ENCODE data around the gene MARCHF2. TPM values are rescaled to one million over a fixed set of nuclear protein-coding genes. Genes with fewer than 3 reads are reported as not detected.
A peak's percentile ranks its signal among the peaks of the same experiment; 100 is the strongest.

The MARCHF2 gene
- total and polyA plus RNA-seq, 4 donors = 26.7 to 81.5 (median 47.8) TPM

DNA sequence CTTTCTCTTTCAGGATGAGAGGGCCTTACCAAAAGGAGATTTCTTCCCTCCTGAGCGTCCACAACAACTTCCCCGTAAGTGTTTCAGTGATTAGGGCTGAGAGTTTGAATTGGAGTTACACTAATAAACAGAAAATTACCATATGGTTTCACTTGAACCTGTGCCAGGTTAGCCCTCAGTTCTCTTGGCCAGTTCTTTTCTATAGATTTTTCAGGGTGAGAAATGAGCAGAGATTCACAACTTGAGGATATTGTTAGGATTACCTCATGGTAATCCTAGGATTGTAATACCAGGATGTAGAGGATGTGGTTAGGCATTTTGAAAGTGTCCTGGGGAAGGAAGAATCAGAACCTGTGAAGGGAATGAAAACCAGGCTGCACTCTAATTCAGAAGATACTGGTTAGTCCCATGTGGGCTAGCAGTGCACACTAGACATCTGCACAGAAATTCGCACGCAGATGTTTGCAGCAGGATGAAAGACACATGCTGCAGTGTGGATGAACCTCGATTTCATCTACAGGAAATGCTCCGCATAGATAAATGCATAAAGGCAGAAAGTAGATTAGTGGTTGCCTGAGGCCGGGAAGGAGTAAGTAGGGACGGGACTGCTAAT is 55.8 kb downstream of the MARCHF2 start:
- no peak overlapping the region for H3K27ac ChIP-seq (ENCODE audit: low read depth in 1 of 2, low read length in 1 of 2)
- no peaks in the 10 kb centered on the region for H3K27me3 ChIP-seq (ENCODE audit: control insufficient read depth in 3 of 3, insufficient read depth in 3 of 3, low read length in 2 of 3)
- 79 to 81% methylated on average over 8 of the region's 8 CpGs for WGBS, 2 donors
- DNase-seq (peak in 2 of 3 donors; percentile 31 to 34), ATAC-seq (ENCODE audit: insufficient read depth, low FRiP score) (no peak)
- no peak overlapping the region for H3K4me3 ChIP-seq
- H3K9me3 ChIP-seq (ENCODE audit: control insufficient read depth in 4 of 4, insufficient read depth in 3 of 4, low read length in 3 of 4) = no peaks in the 10 kb centered on the region
- H3K36me3 ChIP-seq (ENCODE audit: control insufficient read depth in 4 of 4, insufficient read depth in 4 of 4, low read length in 4 of 4) = peaks cover 38 to 67% (median 65%) of the 10 kb centered on the region in 4 donors
- TF ChIP-seq, protein P1, sequence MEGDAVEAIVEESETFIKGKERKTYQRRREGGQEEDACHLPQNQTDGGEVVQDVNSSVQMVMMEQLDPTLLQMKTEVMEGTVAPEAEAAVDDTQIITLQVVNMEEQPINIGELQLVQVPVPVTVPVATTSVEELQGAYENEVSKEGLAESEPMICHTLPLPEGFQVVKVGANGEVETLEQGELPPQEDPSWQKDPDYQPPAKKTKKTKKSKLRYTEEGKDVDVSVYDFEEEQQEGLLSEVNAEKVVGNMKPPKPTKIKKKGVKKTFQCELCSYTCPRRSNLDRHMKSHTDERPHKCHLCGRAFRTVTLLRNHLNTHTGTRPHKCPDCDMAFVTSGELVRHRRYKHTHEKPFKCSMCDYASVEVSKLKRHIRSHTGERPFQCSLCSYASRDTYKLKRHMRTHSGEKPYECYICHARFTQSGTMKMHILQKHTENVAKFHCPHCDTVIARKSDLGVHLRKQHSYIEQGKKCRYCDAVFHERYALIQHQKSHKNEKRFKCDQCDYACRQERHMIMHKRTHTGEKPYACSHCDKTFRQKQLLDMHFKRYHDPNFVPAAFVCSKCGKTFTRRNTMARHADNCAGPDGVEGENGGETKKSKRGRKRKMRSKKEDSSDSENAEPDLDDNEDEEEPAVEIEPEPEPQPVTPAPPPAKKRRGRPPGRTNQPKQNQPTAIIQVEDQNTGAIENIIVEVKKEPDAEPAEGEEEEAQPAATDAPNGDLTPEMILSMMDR (IDR thresholded peaks at IDR 0.05; ENCODE audit: control extremely low read depth, extremely low read depth) = no peak
- H3K9ac ChIP-seq (ENCODE audit: insufficient read depth in 1 of 2, low read length in 2 of 2) = no peak overlapping the region
- peaks cover 0 to 4% (median 0%) of the 10 kb centered on the region in 5 donors for H3K4me1 ChIP-seq (ENCODE audit: control insufficient read depth in 5 of 5, insufficient read depth in 5 of 5, low read length in 5 of 5)

GRCh38 chr19:8469613-8470368 is 56.7 kb downstream of the MARCHF2 start:
- ATAC-seq (ENCODE audit: insufficient read depth, low FRiP score) (no peak), DNase-seq (no peak)
- WGBS, 2 donors = 89 to 91% methylated on average over 13 of the region's 13 CpGs
- no peak overlapping the region for H3K27ac ChIP-seq (ENCODE audit: low read depth in 1 of 2, low read length in 1 of 2)
- no peak overlapping the region for H3K4me3 ChIP-seq
- H3K4me1 ChIP-seq (ENCODE audit: control insufficient read depth in 5 of 5, insufficient read depth in 5 of 5, low read length in 5 of 5) = peaks cover 0 to 4% (median 0%) of the 10 kb centered on the region in 5 donors
- no peaks in the 10 kb centered on the region for H3K9me3 ChIP-seq (ENCODE audit: control insufficient read depth in 4 of 4, insufficient read depth in 3 of 4, low read length in 3 of 4)
- no peak overlapping the region for H3K9ac ChIP-seq (ENCODE audit: insufficient read depth in 1 of 2, low read length in 2 of 2)
- TF ChIP-seq, protein P1 (IDR thresholded peaks at IDR 0.05; ENCODE audit: control extremely low read depth, extremely low read depth) = no peak
- no peaks in the 10 kb centered on the region for H3K27me3 ChIP-seq (ENCODE audit: control insufficient read depth in 3 of 3, insufficient read depth in 3 of 3, low read length in 2 of 3)
- H3K36me3 ChIP-seq (ENCODE audit: control insufficient read depth in 4 of 4, insufficient read depth in 4 of 4, low read length in 4 of 4) = peaks cover 43 to 65% (median 64%) of the 10 kb centered on the region in 4 donors

DNA sequence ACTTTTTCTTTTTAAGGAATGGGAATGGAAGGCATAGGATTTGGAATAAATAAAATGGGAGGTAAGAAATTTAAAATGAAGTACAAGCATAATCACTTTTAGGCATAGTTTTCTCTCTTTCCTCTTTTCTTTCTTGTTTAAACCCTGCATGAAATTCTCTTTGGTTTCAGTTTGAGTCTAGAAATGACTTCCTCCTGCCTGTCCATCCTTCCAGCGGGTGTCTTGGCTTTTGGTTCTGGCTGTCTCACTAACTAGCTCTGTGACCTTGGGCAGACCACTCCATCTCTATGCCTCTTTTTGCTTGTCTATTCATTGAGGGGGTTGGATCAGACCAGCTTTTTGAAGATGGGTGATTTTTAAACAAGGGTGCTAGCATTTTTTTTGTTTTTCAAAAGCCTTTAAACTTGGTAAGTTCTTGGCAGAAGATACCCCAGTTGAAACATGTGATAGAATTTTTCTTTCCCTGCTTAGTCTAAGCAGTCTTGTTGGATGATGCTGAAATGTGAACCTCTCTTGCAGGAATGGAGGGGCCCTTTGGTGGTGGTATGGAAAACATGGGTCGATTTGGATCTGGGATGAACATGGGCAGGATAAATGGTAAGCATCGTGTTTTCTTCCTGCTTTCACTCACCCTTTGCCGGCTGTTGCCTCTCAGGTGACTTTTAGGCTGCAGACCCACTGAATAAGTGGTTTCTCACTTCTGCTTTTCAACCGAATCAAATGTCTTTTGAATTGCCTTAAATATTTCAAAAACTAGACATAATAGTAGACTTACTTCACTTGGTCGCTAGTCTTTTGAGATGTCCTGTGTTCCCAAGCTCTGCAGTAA is 60.8 kb downstream of the MARCHF2 start:
- ATAC-seq (ENCODE audit: insufficient read depth, low FRiP score) (no peak), DNase-seq (no peak)
- WGBS, 2 donors = 41 to 66% methylated on average over 6 of the region's 6 CpGs
- Histone ChIP-seq H3K27ac (ENCODE audit: low read depth in 1 of 2, low read length in 1 of 2) (no peak overlapping the region), H3K9ac (ENCODE audit: insufficient read depth in 1 of 2, low read length in 2 of 2) (no peak overlapping the region), H3K36me3 (ENCODE audit: control insufficient read depth in 4 of 4, insufficient read depth in 4 of 4, low read length in 4 of 4) (peaks cover 30 to 62% (median 55%) of the 10 kb centered on the region in 4 donors), H3K27me3 (ENCODE audit: control insufficient read depth in 3 of 3, insufficient read depth in 3 of 3, low read length in 2 of 3) (no peaks in the 10 kb centered on the region), H3K4me3 (no peak overlapping the region), H3K4me1 (ENCODE audit: control insufficient read depth in 5 of 5, insufficient read depth in 5 of 5, low read length in 5 of 5) (peaks cover 0 to 5% (median 0%) of the 10 kb centered on the region in 5 donors), H3K9me3 (ENCODE audit: control insufficient read depth in 4 of 4, insufficient read depth in 3 of 4, low read length in 3 of 4) (no peaks in the 10 kb centered on the region)
- TF ChIP-seq, protein P1 (IDR thresholded peaks at IDR 0.05; ENCODE audit: control extremely low read depth, extremely low read depth) = no peak

Data from lung (tissue), 12 donors.